Hepatocyte (in vitro differentiated cells): ENCODE data around the gene RPP25L. TPM values are rescaled to one million over a fixed set of nuclear protein-coding genes. Genes with fewer than 3 reads are reported as not detected.

Source experiments
- DNase-seq: peaks from one replicate; pipeline ENCODE4 v3.0.0-alpha.2; 2016; ENCODE audit warnings: low spot score
- H2AFZ ChIP-seq: fragments of 200-600 bp; sonication (generic); 2 replicates; pipeline ENCODE4 v1.6.0; 2016; ENCODE audit warnings: antibody characterized with exemption, mild to moderate bottlenecking
- H3K27ac ChIP-seq: fragments of 200-600 bp; sonication (generic); 2 replicates; pipeline ENCODE4 v1.5.1; 2016; ENCODE audit warnings: mild to moderate bottlenecking
- H3K27me3 ChIP-seq: fragments of 200-600 bp; sonication (generic); 2 replicates; pipeline ENCODE4 v1.6.1; 2016
- H3K36me3 ChIP-seq: fragments of 200-600 bp; sonication (generic); replicated peaks from 2 replicates; pipeline ENCODE4 v1.5.1; 2016; ENCODE audit warnings: low read depth; ENCODE audit not compliant: insufficient read depth
- H3K4me1 ChIP-seq: fragments of 200-600 bp; sonication (generic); 2 replicates; pipeline ENCODE4 v1.5.1; 2016; ENCODE audit warnings: mild to moderate bottlenecking, moderate library complexity; ENCODE audit not compliant: insufficient read depth
- H3K4me2 ChIP-seq: fragments of 200-600 bp; sonication (generic); 2 replicates; pipeline ENCODE4 v1.6.0; 2016
- H3K4me3 ChIP-seq: fragments of 200-600 bp; sonication (generic); 2 replicates; pipeline ENCODE4 v1.5.1; 2016; ENCODE audit warnings: mild to moderate bottlenecking
- H3K79me2 ChIP-seq: fragments of 200-600 bp; sonication (generic); 2 replicates; pipeline ENCODE4 v1.6.0; 2017; ENCODE audit warnings: mild to moderate bottlenecking
- H3K9me2 ChIP-seq: fragments of 200-600 bp; sonication (generic); replicated peaks from 2 replicates; pipeline ENCODE4 v1.6.0; 2017; ENCODE audit warnings: mild to moderate bottlenecking; ENCODE audit not compliant: insufficient read depth
- H3K9me3 ChIP-seq: fragments of 200-600 bp; sonication (generic); 2 replicates; pipeline ENCODE4 v1.5.1; 2016; ENCODE audit warnings: low read depth, mild to moderate bottlenecking
- H4K20me1 ChIP-seq: fragments of 200-600 bp; sonication (generic); 2 replicates; pipeline ENCODE4 v1.6.0; 2016; ENCODE audit warnings: mild to moderate bottlenecking; ENCODE audit not compliant: insufficient read depth, poor library complexity, severe bottlenecking
- CTCF ChIP-seq: fragments of 200-600 bp; sonication (generic); IDR thresholded peaks from 2 replicates; pipeline ENCODE4 v1.5.1; 2016; ENCODE audit warnings: antibody characterized with exemption, mild to moderate bottlenecking; ENCODE audit not compliant: poor library complexity
- EZH2 ChIP-seq: fragments of 200-600 bp; sonication (generic); IDR thresholded peaks from 2 replicates; pipeline ENCODE4 v1.6.1; 2016; ENCODE audit warnings: antibody characterized with exemption, mild to moderate bottlenecking, borderline replicate concordance
- EZH2phosphoT487 ChIP-seq: fragments of 200-600 bp; sonication (generic); IDR thresholded peaks from one replicate; pipeline ENCODE4 v1.6.1; 2018; ENCODE audit warnings: antibody characterized with exemption, mild to moderate bottlenecking, low read depth, moderate library complexity; ENCODE audit not compliant: unreplicated experiment, severe bottlenecking
- WGBS: methylation state at CpG from one replicate; pipeline ENCODE4 v1.1.6; 2016; ENCODE audit warnings: low lambda C conversion rate; ENCODE audit errors: missing lambda C conversion rate; 5-methylcytosine and 5-hydroxymethylcytosine counted together
- polyA plus RNA-seq: library from polyadenylated mRNA; unstranded; fragments of >200 nt; fragmentation: Nextera tagmentation; extraction: Ambion mirVana; gene quantifications from 2 replicates; pipeline ENCODE4 v1.2.1, GENCODE V29; 2016
- total RNA-seq: library from RNA; depleted of rRNA; stranded (reverse); fragments of >200 nt; gene quantifications from 2 replicates; pipeline ENCODE4 v1.2.3, GENCODE V29; 2014

Gene RPP25L
- total and polyA plus RNA-seq, 2 experiments from 2014 or later, result 30.0 to 35.7 TPM

- no peak overlapping the region for H3K4me2 ChIP-seq
- no peaks in the 10 kb centered on the region for H3K9me2 ChIP-seq
- H4K20me1 ChIP-seq, result no peaks in the 10 kb centered on the region
- no peak overlapping the region for H3K27ac ChIP-seq
- H3K4me1 ChIP-seq, result no peaks in the 10 kb centered on the region
- no peak for DNase-seq
- peaks cover 9% of the 10 kb centered on the region for H3K27me3 ChIP-seq
- no peak for TF ChIP-seq EZH2
- TF ChIP-seq CTCF, result no peak
- TF ChIP-seq EZH2phosphoT487, result no peak
- H3K36me3 ChIP-seq, result no peaks in the 10 kb centered on the region
- H2AFZ ChIP-seq, result no peak overlapping the region
- 88% methylated on average over 1 of the region's 1 CpG for whole genome bisulfite sequencing
- H3K9me3 ChIP-seq, result no peaks in the 10 kb centered on the region
- H3K4me3 ChIP-seq, result no peak overlapping the region
- no peaks in the 10 kb centered on the region for H3K79me2 ChIP-seq
These were observed 11.0 kb downstream of the RPP25L start for GRCh38 chr9:34600908-34601307.

GRCh38 chr9:34599546-34599945, 12.4 kb downstream of the RPP25L start:
- Histone ChIP-seq H2AFZ (no peak overlapping the region), H3K4me2 (no peak overlapping the region), H3K9me3 (no peaks in the 10 kb centered on the region), H3K79me2 (no peaks in the 10 kb centered on the region), H4K20me1 (no peaks in the 10 kb centered on the region), H3K4me3 (no peak overlapping the region), H3K9me2 (no peaks in the 10 kb centered on the region), H3K27me3 (peaks cover 14% of the 10 kb centered on the region), H3K4me1 (no peaks in the 10 kb centered on the region), H3K36me3 (no peaks in the 10 kb centered on the region), H3K27ac (no peak overlapping the region)
- no peak for DNase-seq
- WGBS, result 44% methylated on average over 1 of the region's 1 CpG
- TF ChIP-seq EZH2phosphoT487 (no peak), CTCF (no peak), EZH2 (no peak)

GRCh38 chr9:34594177-34594576, 17.7 kb downstream of the RPP25L start:
- H3K79me2 ChIP-seq, result no peaks in the 10 kb centered on the region
- H3K36me3 ChIP-seq, result no peaks in the 10 kb centered on the region
- H3K4me2 ChIP-seq, result no peak overlapping the region
- no peak overlapping the region for H2AFZ ChIP-seq
- WGBS, result 89% methylated on average over 8 of the region's 9 CpGs
- no peak for TF ChIP-seq CTCF
- no peak for TF ChIP-seq EZH2
- TF ChIP-seq EZH2phosphoT487, result no peak
- H3K4me3 ChIP-seq, result no peak overlapping the region
- no peaks in the 10 kb centered on the region for H3K9me2 ChIP-seq
- DNase-seq, result no peak
- no peaks in the 10 kb centered on the region for H4K20me1 ChIP-seq
- no peaks in the 10 kb centered on the region for H3K9me3 ChIP-seq
- no peak overlapping the region for H3K27ac ChIP-seq
- H3K27me3 ChIP-seq, result peaks cover 62% of the 10 kb centered on the region
- peaks cover 31% of the 10 kb centered on the region for H3K4me1 ChIP-seq
